ENCODE data around the gene DNAH10. TPM values are rescaled to one million over a fixed set of nuclear protein-coding genes. Genes with fewer than 3 reads are reported as not detected.

Gene DNAH10
- total RNA-seq, 2 experiments from 2014 or later: 0.18 TPM

DNA sequence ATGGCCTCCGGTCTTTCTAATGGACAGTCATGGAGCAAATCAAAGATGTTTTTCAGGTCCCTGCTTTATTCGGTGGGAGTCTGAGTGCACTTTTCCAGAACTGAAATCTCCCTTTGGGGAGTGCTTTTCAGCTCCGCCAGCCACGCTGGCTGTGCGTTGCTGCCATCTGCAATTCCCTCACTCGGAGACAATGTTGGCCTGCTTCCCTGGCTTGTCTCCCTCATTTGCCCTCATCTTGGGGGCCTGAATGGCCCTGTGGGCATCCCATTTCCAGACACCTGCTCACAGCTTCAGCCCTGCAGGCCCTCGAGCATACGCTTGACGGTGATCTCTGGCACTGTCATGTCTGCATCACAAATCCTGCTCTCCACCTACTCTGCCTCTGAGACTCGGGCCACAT, 106.7 kb downstream of the DNAH10 start:
- no peaks in the 10 kb centered on the region for H3K4me1 Mint-ChIP-seq (ENCODE audit: low read depth)
- ATAC-seq: no peak
- CTCF ChIA-PET: interaction anchor here (1.5 kb wide), 1 partner anchor 26 kb away, joined by 4 read pairs; no protein-coding TSS in a partner anchor

DNA sequence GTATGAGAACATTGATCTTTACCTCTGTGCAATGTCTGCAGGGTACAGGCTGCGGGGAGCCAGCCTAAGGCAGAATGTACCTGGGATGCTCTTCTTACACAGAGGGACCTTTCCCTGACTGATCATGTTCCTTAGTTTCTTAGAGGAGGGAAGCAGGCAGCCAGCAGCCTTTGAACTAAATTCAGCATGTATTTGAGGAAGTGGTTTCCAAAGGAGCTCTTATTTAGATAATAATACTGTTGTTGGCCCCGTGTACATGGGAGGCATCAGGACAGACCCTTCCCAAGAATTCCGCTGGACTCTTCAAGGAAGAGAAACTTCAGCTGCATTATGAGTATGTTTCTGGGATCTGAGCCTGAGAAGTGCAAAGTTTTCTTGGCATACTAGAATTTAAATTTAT, 111.7 kb downstream of the DNAH10 start:
- Mint-ChIP-seq H3K4me3 (no peak overlapping the region), H3K27ac (no peak overlapping the region), H3K36me3 (ENCODE audit: low read depth) (no peaks in the 10 kb centered on the region), H3K9me3 (ENCODE audit: insufficient read depth) (no peaks in the 10 kb centered on the region), H3K27me3 (ENCODE audit: low read depth) (peaks cover 11% of the 10 kb centered on the region), H3K4me1 (ENCODE audit: low read depth) (no peaks in the 10 kb centered on the region)
- CTCF ChIA-PET: no interaction called here
- POLR2A ChIA-PET: interaction anchor here (0.7 kb wide), 1 partner anchor 254 kb away, joined by 3 read pairs; no protein-coding TSS in a partner anchor
- ATAC-seq (no peak), DNase-seq (no peak)

More for the DNA sequence above, 106.7 kb downstream of the DNAH10 start:
- H3K27ac Mint-ChIP-seq: no peak overlapping the region
- H3K4me3 Mint-ChIP-seq: no peak overlapping the region
- no peak for DNase-seq
- POLR2A ChIA-PET: no interaction called here
- no peaks in the 10 kb centered on the region for H3K36me3 Mint-ChIP-seq (ENCODE audit: low read depth)
- H3K9me3 Mint-ChIP-seq (ENCODE audit: insufficient read depth): no peaks in the 10 kb centered on the region
- peaks cover 8% of the 10 kb centered on the region for H3K27me3 Mint-ChIP-seq (ENCODE audit: low read depth)

DNA sequence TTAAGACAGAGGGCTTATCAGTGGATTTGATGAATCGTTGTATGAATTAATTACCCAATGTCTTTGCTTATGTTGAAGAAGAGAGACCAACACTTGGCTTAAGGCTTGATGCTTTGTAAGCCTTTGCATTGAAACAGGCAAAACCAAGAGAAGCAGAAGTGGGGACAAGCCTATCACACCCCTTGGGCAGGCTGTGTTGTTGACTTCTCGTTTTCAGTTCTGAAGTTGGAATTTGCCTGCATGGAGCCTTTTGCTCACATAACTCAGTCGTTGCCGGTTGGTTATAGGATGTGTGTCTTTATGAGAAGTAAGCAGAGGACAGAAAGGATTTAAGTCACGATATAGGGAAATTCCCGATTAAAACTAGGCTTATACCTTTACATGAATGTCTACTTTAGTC, 115.9 kb downstream of the DNAH10 start:
- ATAC-seq (no peak), DNase-seq (no peak)
- H3K9me3 Mint-ChIP-seq (ENCODE audit: insufficient read depth): no peaks in the 10 kb centered on the region
- no peaks in the 10 kb centered on the region for H3K4me1 Mint-ChIP-seq (ENCODE audit: low read depth)
- H3K36me3 Mint-ChIP-seq (ENCODE audit: low read depth): no peaks in the 10 kb centered on the region
- ChIA-PET POLR2A (no interaction called here), CTCF (interaction anchor here (0.7 kb wide), 1 partner anchor 14 kb away, joined by 4 read pairs; no protein-coding TSS in a partner anchor)
- no peak overlapping the region for H3K27ac Mint-ChIP-seq
- H3K4me3 Mint-ChIP-seq: no peak overlapping the region
- H3K27me3 Mint-ChIP-seq (ENCODE audit: low read depth): peaks cover 12% of the 10 kb centered on the region

DNA sequence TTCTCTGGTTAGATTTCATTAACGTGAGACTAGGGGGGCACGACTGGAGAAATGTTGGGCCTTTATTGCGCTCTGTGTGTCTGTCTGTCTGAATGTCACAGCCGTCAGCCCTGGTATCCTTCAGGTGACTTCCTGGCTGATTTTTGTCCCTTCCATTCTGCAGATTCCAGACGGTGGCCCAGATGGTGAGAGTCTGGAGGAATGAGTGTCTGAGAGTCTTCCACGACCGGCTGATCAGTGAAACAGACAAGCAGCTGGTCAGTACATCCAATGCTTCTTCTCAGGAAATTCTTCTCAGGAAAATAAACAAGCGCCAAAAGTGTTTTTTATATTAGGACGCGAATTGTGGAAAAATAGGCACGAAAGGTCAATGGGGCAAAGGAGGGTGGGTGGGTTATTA, 117.0 kb downstream of the DNAH10 start:
- ChIA-PET CTCF (interaction anchor here (0.7 kb wide), 1 partner anchor 15 kb away, joined by 4 read pairs; no protein-coding TSS in a partner anchor), POLR2A (no interaction called here)
- no peak for ATAC-seq
- H3K4me1 Mint-ChIP-seq (ENCODE audit: low read depth): no peaks in the 10 kb centered on the region
- H3K4me3 Mint-ChIP-seq: no peak overlapping the region
- H3K36me3 Mint-ChIP-seq (ENCODE audit: low read depth): no peaks in the 10 kb centered on the region
- no peaks in the 10 kb centered on the region for H3K9me3 Mint-ChIP-seq (ENCODE audit: insufficient read depth)
- DNase-seq: no peak
- H3K27ac Mint-ChIP-seq: no peak overlapping the region
- peaks cover 13% of the 10 kb centered on the region for H3K27me3 Mint-ChIP-seq (ENCODE audit: low read depth)

DNA sequence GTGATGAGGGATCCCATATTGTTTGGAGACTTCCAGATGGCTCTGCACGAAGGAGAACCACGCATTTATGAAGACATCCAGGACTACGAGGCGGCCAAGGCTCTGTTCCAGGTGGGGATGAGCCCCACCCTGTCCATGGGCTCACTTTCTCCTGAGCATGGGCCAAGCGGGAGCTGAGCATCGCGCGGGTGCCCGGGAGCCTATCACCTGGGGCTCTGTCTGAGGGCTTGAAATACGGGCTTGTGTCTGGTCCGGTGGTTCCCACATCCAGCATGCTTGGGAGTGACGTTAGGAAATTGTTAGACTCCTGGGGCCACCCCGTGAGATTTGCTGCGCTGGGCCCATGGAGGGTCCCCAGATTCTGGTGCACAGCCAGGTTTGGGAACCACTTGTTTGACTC, 117.6 kb downstream of the DNAH10 start:
- Mint-ChIP-seq H3K27me3 (ENCODE audit: low read depth) (peaks cover 9% of the 10 kb centered on the region), H3K9me3 (ENCODE audit: insufficient read depth) (no peaks in the 10 kb centered on the region), H3K36me3 (ENCODE audit: low read depth) (no peaks in the 10 kb centered on the region), H3K4me1 (ENCODE audit: low read depth) (no peaks in the 10 kb centered on the region), H3K27ac (no peak overlapping the region), H3K4me3 (no peak overlapping the region)
- CTCF ChIA-PET: no interaction called here
- DNase-seq (no peak), ATAC-seq (no peak)
- POLR2A ChIA-PET: no interaction called here

DNA sequence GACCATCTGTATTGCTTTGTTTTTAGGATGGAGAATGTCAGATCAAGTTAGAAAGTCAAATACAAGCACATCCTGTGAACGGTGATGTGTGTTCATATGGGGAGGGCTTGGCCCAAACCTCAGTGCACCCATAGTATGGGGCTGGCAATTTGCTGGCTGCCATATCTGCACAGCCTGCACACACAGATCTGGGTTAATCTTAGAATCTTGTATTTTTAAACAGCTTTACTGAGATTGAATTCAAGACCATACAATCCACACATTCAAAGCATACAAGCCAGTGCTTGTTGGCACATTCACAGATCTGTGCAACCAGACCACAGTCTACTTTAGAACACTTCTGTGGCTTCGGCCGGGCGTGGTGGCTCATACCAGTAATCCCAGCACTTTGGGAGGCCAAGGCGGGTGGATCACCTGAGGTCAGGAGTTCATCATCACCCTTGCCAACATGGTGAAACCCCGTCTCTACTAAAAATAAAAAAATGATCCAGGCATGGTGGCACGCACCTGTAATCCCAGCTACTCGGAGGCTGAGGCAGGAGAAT, 120.1 kb downstream of the DNAH10 start:
- Mint-ChIP-seq H3K36me3 (ENCODE audit: low read depth) (no peaks in the 10 kb centered on the region), H3K9me3 (ENCODE audit: insufficient read depth) (no peaks in the 10 kb centered on the region), H3K4me1 (ENCODE audit: low read depth) (no peaks in the 10 kb centered on the region), H3K4me3 (no peak overlapping the region), H3K27ac (no peak overlapping the region), H3K27me3 (ENCODE audit: low read depth) (peaks cover 13% of the 10 kb centered on the region)
- POLR2A ChIA-PET: no interaction called here
- CTCF ChIA-PET: no interaction called here
- ATAC-seq: no peak
- no peak for DNase-seq

DNA sequence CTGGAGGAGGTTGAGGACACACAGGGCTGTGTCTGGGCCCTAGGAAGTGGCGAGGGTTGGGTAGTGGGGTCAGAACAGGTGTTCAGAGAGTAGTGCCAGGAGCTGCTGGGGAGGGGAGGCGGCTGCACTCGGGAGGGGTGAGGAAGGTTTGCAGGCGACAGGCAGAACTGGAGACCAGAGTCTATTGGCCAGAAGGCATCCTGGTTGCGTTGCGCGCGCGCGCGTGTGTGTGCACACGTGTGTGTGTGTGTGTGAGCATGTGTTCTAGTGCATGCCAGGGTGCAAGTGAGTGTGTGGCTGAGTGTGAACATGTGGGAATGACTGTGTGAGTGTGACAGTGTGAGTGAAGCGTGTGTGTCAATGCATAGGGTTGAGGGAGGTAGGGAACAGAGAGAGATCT, 124.2 kb downstream of the DNAH10 start:
- Mint-ChIP-seq H3K9me3 (ENCODE audit: insufficient read depth) (no peaks in the 10 kb centered on the region), H3K4me3 (no peak overlapping the region), H3K27ac (no peak overlapping the region), H3K36me3 (ENCODE audit: low read depth) (no peaks in the 10 kb centered on the region), H3K27me3 (ENCODE audit: low read depth) (peaks cover 17% of the 10 kb centered on the region), H3K4me1 (ENCODE audit: low read depth) (no peaks in the 10 kb centered on the region)
- ATAC-seq (no peak), DNase-seq (no peak)
- ChIA-PET CTCF (no interaction called here), POLR2A (no interaction called here)

DNA sequence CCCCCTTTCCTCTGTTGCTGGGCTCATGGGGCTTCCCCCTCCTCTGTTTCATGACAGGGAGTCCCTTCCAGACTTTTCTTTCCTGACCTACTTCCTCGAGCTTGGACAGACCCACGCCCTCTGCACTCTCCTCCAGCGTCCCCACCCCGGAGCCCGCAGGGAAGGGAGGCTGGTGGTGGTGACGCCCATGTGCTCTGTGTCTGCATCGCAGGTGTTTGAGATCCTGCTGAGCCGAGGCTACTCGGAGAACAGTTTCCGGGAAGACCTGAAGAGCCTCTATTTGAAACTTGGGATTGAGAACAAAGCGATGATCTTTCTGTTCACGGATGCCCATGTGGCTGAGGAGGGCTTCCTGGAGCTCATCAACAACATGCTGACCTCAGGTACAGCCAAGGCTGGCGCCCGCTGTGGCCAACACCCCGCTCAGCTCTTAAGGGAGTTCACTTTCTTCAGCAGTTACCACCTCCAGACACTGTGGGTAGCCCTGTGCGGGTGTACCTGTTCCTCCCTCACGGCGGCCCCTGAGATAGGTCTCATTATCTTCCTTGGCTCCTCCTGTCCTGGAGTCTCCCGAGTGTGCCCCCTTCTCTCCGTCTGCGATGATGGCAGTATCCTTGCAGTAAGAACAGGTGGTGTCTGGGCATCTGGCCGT, 125.0 kb downstream of the DNAH10 start:
- POLR2A ChIA-PET: no interaction called here
- H3K4me1 Mint-ChIP-seq (ENCODE audit: low read depth): no peaks in the 10 kb centered on the region
- H3K4me3 Mint-ChIP-seq: no peak overlapping the region
- H3K9me3 Mint-ChIP-seq (ENCODE audit: insufficient read depth): no peaks in the 10 kb centered on the region
- DNase-seq (no peak), ATAC-seq (no peak)
- H3K27ac Mint-ChIP-seq: no peak overlapping the region
- CTCF ChIA-PET: no interaction called here
- peaks cover 17% of the 10 kb centered on the region for H3K27me3 Mint-ChIP-seq (ENCODE audit: low read depth)
- no peaks in the 10 kb centered on the region for H3K36me3 Mint-ChIP-seq (ENCODE audit: low read depth)

DNA sequence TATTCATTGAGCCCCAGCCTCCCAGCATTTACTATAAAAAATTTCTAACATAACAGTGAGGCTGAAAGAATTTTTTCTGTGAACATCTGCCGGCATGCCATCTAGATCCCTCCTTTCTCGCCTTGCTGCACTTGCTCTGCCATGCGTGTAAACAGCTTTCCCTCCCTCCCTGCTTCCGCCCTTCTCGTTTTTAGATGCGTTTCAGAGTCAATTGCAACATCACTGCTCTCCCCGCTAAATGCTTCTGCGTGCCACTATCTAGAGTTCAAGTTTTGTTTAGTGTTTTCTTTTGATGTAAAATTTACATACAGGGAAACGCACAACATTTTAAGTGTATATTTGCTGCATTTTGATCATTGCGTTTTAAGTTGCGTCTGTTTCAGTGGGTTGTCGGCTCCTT, 126.9 kb downstream of the DNAH10 start:
- Mint-ChIP-seq H3K4me1 (ENCODE audit: low read depth) (no peaks in the 10 kb centered on the region), H3K9me3 (ENCODE audit: insufficient read depth) (no peaks in the 10 kb centered on the region), H3K4me3 (no peak overlapping the region), H3K36me3 (ENCODE audit: low read depth) (no peaks in the 10 kb centered on the region), H3K27ac (no peak overlapping the region), H3K27me3 (ENCODE audit: low read depth) (peaks cover 12% of the 10 kb centered on the region)
- CTCF ChIA-PET: no interaction called here
- no peak for ATAC-seq
- DNase-seq: no peak
- POLR2A ChIA-PET: no interaction called here

DNA sequence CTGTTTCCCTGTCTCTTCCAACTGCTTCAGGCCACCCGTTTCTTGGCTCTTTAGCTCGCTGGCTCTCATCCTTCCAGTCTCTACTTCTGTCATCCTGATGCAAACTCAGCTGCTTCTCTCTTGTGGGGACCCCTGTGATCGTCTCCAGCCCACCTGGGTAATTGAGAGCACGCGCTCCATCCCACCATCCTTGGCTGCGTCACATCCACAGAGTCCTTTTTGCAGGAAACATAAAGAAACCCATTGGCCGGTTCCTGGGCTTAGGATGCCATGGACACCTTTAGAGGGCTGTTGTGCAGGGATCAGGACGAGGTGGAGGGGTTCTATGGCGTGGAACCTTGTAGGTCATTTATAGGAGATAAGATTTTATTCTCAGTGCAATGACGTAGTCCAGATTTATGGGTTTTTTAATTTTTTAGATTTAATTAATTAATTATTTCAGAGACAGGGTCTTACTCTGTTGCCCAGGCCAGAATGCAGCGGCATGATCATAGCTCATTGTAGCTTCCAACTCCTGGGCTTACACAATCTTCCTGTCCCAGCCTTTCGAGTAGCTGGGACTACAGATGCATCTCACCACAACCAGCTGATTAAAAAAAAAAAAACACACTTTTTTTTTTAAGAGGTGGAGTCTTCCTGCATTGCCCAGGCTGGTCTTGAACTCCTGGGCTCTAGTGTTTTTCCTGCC, 127.9 kb downstream of the DNAH10 start:
- Mint-ChIP-seq H3K27me3 (ENCODE audit: low read depth) (peaks cover 12% of the 10 kb centered on the region), H3K27ac (no peak overlapping the region), H3K9me3 (ENCODE audit: insufficient read depth) (no peaks in the 10 kb centered on the region), H3K4me3 (no peak overlapping the region), H3K4me1 (ENCODE audit: low read depth) (no peaks in the 10 kb centered on the region), H3K36me3 (ENCODE audit: low read depth) (no peaks in the 10 kb centered on the region)
- ChIA-PET CTCF (no interaction called here), POLR2A (no interaction called here)
- ATAC-seq: no peak
- DNase-seq: no peak

DNA sequence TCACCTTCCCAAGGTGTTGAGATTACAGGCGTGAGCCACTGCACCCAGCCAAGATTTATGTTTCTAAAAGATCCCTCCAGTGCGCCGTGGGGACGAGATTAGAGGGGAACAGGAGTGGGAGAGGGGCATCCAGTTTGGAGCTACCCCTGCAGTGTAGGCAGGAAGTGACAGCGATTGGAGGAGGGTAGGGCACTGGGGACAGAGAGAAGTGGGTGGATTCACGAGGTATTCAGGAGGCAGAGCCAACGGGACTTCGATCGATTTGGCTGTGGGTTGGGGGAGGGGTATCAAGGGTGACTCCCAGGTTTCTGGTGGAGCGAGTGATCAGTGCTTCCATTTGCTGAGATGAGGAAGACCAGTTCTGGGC, 128.4 kb downstream of the DNAH10 start:
- H3K9me3 Mint-ChIP-seq (ENCODE audit: insufficient read depth): no peaks in the 10 kb centered on the region
- H3K4me3 Mint-ChIP-seq: no peak overlapping the region
- no peaks in the 10 kb centered on the region for H3K4me1 Mint-ChIP-seq (ENCODE audit: low read depth)
- H3K27ac Mint-ChIP-seq: no peak overlapping the region
- H3K27me3 Mint-ChIP-seq (ENCODE audit: low read depth): peaks cover 8% of the 10 kb centered on the region
- ATAC-seq: no peak
- POLR2A ChIA-PET: no interaction called here
- no peaks in the 10 kb centered on the region for H3K36me3 Mint-ChIP-seq (ENCODE audit: low read depth)
- DNase-seq: no peak
- CTCF ChIA-PET: no interaction called here

DNA sequence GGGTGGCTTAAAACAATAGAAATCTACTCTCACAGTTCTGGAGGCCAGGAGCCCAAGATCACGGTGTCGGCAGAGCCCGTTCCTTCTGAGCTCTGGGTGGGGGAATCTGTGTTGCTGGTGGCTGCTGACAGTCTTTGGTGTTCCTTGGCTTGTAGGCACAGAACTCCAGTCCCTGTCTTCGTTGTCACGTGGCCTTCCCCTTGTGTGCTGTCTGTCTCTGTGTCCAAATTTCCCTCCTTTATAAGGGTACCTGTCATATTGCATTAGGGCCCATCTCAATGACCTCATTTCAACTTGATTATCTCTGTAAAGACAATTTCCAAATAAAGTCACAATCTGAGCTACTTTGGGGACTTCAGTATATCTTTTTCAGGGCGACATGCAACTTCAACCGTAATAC, 128.9 kb downstream of the DNAH10 start:
- no peak for DNase-seq
- Mint-ChIP-seq H3K27me3 (ENCODE audit: low read depth) (peaks cover 8% of the 10 kb centered on the region), H3K4me1 (ENCODE audit: low read depth) (no peaks in the 10 kb centered on the region), H3K9me3 (ENCODE audit: insufficient read depth) (no peaks in the 10 kb centered on the region), H3K4me3 (no peak overlapping the region), H3K36me3 (ENCODE audit: low read depth) (no peaks in the 10 kb centered on the region), H3K27ac (no peak overlapping the region)
- ChIA-PET CTCF (no interaction called here), POLR2A (no interaction called here)
- ATAC-seq: no peak
